ENCODE results near the gene ATAD3C. TPM values are rescaled to one million over a fixed set of nuclear protein-coding genes. Genes with fewer than 3 reads are reported as not detected.

ATAD3C gene
- polyA plus RNA-seq, 2 donors, result 1.8 to 2.1 TPM

DNA sequence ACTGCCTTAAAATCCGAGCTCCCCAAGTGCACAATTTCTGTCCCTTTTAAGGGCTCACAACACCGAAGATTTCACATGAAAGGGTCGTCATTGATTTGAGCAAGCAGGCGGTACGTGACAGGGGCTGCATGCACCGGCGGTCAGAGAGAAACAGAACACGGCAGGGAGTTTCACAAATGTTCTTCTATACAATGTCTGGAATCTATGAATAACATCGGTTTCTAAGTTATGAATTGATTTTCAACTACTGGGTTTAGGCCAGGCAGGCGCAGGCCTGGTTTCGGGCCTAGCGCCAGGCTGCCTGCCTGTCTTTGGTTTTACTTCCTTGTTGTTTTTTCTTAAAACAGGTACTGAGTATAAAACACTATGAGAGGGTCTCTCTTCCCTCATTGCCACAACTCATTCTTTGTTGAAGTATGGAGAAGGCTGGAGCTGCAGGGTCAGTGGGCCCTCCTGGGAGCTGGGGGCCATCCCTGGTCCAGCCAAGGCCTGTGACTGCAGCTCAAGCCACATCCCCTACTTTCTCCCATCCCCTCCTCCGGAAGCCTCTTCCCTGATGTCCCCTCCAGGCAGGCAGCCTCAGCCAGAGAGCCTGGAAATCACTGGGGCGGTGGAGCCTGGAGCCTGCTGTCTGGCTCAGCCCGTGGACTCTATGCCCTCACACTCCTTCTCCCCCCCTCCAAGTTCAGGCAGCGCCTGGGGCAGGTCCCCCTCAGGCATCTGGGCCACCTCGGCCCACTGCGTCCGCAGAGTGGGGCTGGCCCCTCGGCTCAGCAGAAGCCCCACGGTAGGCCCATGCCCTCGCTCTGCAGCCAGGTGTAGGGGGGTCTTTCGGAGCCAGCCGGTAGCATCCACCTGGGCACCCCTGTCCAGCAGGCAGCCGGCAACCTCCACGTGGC is 30.8 kb upstream of the ATAD3C start:
- Histone ChIP-seq H3K36me3 (ENCODE audit: control insufficient read depth in 2 of 2, insufficient read depth in 2 of 2, low read length in 1 of 2) (no peaks in the 10 kb centered on the region), H3K9me3 (ENCODE audit: control insufficient read depth in 2 of 2, insufficient read depth in 1 of 2, low read depth in 1 of 2, low read length in 1 of 2) (no peaks in the 10 kb centered on the region), H3K27ac (ENCODE audit: low read depth in 2 of 2, low read length in 1 of 2) (peak overlapping the region; percentile 81 to 87), H3K4me1 (ENCODE audit: control insufficient read depth in 2 of 2, insufficient read depth in 2 of 2, low read length in 1 of 2) (peaks cover 18 to 23% of the 10 kb centered on the region in 2 donors), H3K4me3 (ENCODE audit: low read depth in 1 of 2, low read length in 2 of 2) (no peak overlapping the region), H3K27me3 (ENCODE audit: control insufficient read depth in 1 of 2, insufficient read depth in 2 of 2, low read length in 2 of 2) (no peaks in the 10 kb centered on the region)
- WGBS, 2 donors, result 60 to 68% methylated on average over 25 to 26 of the region's 26 CpGs

DNA sequence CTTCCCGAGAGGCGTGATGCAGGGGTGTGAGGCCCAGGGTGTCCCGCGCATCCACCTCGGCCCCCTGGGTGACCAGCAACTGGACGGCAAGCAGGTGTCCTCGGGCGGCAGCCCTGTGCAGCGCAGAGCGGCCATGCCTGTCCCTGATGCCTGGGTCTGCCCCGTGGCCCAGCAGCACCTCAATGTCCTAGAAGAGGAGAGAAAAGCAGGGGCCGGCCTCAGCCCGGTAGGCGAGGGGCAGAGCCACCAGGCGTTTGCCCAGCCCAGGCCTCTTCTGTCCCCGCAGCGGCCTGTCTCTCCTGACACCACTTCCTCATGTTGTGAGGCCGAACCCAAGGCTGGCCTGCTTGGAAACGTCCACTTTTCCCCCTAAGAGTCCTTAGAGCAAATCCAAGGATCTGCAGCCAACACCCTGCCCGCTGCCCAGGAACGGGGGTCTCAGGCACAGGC is 30.1 kb upstream of the ATAD3C start:
- Histone ChIP-seq H3K9me3 (ENCODE audit: control insufficient read depth in 2 of 2, insufficient read depth in 1 of 2, low read depth in 1 of 2, low read length in 1 of 2) (no peaks in the 10 kb centered on the region), H3K4me3 (ENCODE audit: low read depth in 1 of 2, low read length in 2 of 2) (peak overlapping the region; percentile 45 to 62), H3K27me3 (ENCODE audit: control insufficient read depth in 1 of 2, insufficient read depth in 2 of 2, low read length in 2 of 2) (no peaks in the 10 kb centered on the region), H3K4me1 (ENCODE audit: control insufficient read depth in 2 of 2, insufficient read depth in 2 of 2, low read length in 1 of 2) (peaks cover 18 to 23% of the 10 kb centered on the region in 2 donors), H3K36me3 (ENCODE audit: control insufficient read depth in 2 of 2, insufficient read depth in 2 of 2, low read length in 1 of 2) (no peaks in the 10 kb centered on the region), H3K27ac (ENCODE audit: low read depth in 2 of 2, low read length in 1 of 2) (peak overlapping the region; percentile 70 to 81)
- WGBS, 2 donors, result 74 to 76% methylated on average over 21 of the region's 21 CpGs

DNA sequence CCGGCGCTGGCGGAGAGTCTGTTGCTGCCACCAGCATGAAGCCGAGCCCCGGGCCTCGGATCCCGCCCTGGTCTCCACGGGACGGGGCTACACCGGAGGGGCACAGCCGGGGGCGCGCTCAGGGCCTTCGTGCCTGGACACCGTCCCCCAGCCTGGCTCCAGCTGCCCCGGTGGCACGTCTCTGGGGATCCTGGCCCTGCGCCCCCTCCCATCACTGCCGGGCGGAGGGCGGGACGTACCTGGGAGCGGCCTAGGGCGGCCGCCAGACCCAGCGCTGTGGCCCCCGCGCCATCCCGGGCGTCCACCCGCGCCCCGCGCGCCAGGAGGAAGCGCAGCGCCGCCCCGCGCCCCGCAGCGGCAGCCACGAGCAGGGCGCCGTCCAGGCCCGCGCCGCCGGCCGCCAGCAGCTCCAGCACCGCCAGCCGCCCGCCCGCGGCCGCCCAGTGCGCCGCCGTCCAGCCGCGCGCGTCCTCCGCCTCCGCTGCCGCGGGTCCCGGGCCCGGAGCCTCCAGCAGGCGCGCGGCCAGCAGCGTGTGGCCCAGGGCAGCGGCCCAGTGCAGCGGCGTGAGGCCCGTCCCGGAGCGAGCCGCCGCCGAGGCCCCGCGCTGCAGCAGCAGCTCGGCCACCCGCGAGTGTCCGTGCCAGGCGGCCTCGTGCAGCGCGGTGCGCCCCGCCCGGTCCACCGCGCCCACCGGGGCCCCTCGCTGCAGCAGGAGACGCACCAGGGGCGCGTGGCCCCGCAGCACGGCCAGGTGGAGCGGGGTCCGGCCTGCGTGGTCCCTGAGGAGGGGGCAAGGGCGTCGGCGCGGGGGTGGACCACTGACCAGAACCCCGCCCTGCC is 29.5 kb upstream of the ATAD3C start:
- H3K27me3 ChIP-seq (ENCODE audit: control insufficient read depth in 1 of 2, insufficient read depth in 2 of 2, low read length in 2 of 2), result no peaks in the 10 kb centered on the region
- peak overlapping the region; percentile 45 to 62 for H3K4me3 ChIP-seq (ENCODE audit: low read depth in 1 of 2, low read length in 2 of 2)
- no peaks in the 10 kb centered on the region for H3K9me3 ChIP-seq (ENCODE audit: control insufficient read depth in 2 of 2, insufficient read depth in 1 of 2, low read depth in 1 of 2, low read length in 1 of 2)
- no peaks in the 10 kb centered on the region for H3K36me3 ChIP-seq (ENCODE audit: control insufficient read depth in 2 of 2, insufficient read depth in 2 of 2, low read length in 1 of 2)
- peak overlapping the region; percentile 70 to 81 for H3K27ac ChIP-seq (ENCODE audit: low read depth in 2 of 2, low read length in 1 of 2)
- 8 to 14% methylated on average over 42 to 112 of the region's 112 CpGs for WGBS, 2 donors
- H3K4me1 ChIP-seq (ENCODE audit: control insufficient read depth in 2 of 2, insufficient read depth in 2 of 2, low read length in 1 of 2), result peaks cover 18 to 23% of the 10 kb centered on the region in 2 donors

DNA sequence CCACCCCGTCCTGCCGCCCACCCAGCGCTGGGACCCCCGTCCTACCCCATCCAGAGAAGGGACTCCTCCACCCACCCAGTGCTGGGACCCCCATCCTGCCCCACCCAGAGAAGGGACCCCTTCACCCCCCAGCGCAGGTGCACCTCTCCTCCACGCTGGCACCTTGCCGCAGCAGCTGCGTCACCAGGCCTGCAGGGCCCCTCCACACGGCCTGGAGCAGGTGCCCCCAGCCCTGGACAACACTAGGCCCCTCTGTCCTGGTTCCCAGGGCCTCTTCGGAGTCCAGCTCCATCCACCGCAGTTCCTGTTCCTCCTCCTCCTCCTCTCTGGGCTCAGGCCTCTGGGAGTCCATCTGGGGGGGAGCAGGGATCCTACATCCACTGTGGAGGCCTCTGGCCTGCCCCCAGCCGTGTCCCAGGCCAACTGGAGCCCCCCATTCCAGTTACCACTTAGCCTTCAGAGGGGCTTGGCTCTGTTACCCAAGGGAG is 28.8 kb upstream of the ATAD3C start:
- 41 to 47% methylated on average over 10 to 12 of the region's 12 CpGs for WGBS, 2 donors
- no peaks in the 10 kb centered on the region for H3K27me3 ChIP-seq (ENCODE audit: control insufficient read depth in 1 of 2, insufficient read depth in 2 of 2, low read length in 2 of 2)
- H3K36me3 ChIP-seq (ENCODE audit: control insufficient read depth in 2 of 2, insufficient read depth in 2 of 2, low read length in 1 of 2), result no peaks in the 10 kb centered on the region
- H3K27ac ChIP-seq (ENCODE audit: low read depth in 2 of 2, low read length in 1 of 2), result peak overlapping the region in 1 of 2 donors; percentile 73
- peak overlapping the region; percentile 45 to 62 for H3K4me3 ChIP-seq (ENCODE audit: low read depth in 1 of 2, low read length in 2 of 2)
- H3K9me3 ChIP-seq (ENCODE audit: control insufficient read depth in 2 of 2, insufficient read depth in 1 of 2, low read depth in 1 of 2, low read length in 1 of 2), result no peaks in the 10 kb centered on the region
- peaks cover 18 to 24% of the 10 kb centered on the region in 2 donors for H3K4me1 ChIP-seq (ENCODE audit: control insufficient read depth in 2 of 2, insufficient read depth in 2 of 2, low read length in 1 of 2)

DNA sequence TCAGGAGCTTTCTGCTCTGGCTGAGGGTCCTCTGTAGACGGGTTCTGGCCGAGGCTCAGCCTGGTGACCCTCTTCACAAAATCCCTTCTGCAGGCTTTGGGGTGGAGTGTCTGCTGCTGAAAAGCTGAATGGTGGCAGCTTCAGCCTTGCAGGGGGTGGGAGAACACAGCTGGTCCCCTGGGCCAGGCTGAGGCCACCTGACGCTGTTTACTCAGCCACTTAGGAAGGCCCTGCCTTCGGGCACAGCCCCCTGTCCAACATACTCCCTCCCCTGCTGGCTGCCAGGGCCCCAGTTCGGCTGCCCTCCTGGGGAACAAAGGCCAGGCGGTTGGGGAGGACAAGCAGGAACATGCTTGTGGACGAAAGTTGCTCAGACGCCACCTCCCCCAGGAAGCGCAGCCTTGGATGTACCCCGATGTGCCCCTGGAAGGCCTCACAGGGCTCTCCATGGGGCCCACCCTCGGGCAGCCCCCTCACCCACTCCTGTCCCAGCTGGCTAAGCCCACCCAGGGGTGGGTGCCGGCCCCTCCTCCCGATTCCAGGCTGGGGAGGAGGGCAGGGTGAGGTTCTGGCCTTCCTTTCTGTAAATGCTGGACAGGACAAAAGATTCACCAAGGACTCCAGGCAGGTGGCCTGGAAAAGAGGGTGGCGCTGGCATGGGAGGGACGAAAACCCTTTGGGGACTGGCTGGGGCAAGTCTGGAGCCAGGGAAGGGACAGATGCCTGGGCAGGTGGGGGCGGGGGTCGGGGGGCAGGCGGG is 28.2 kb upstream of the ATAD3C start, which contains the start of gene ANKRD65:
Gene ANKRD65, minus strand, starts transcription at position 130 of the 760 bp plus-strand sequence. CDS start 271 bp downstream, outside the sequence.
- Histone ChIP-seq H3K9me3 (ENCODE audit: control insufficient read depth in 2 of 2, insufficient read depth in 1 of 2, low read depth in 1 of 2, low read length in 1 of 2) (no peaks in the 10 kb centered on the region), H3K4me1 (ENCODE audit: control insufficient read depth in 2 of 2, insufficient read depth in 2 of 2, low read length in 1 of 2) (peaks cover 18 to 26% of the 10 kb centered on the region in 2 donors), H3K4me3 (ENCODE audit: low read depth in 1 of 2, low read length in 2 of 2) (peak within 1 kb of the TSS; percentile 45 to 62), H3K27ac (ENCODE audit: low read depth in 2 of 2, low read length in 1 of 2) (peak within 1 kb of the TSS; percentile 73 to 81), H3K36me3 (ENCODE audit: control insufficient read depth in 2 of 2, insufficient read depth in 2 of 2, low read length in 1 of 2) (no peaks in the 10 kb centered on the region), H3K27me3 (ENCODE audit: control insufficient read depth in 1 of 2, insufficient read depth in 2 of 2, low read length in 2 of 2) (no peaks in the 10 kb centered on the region)
- 50 to 58% methylated on average over 15 to 18 of the region's 18 CpGs for WGBS, 2 donors

DNA sequence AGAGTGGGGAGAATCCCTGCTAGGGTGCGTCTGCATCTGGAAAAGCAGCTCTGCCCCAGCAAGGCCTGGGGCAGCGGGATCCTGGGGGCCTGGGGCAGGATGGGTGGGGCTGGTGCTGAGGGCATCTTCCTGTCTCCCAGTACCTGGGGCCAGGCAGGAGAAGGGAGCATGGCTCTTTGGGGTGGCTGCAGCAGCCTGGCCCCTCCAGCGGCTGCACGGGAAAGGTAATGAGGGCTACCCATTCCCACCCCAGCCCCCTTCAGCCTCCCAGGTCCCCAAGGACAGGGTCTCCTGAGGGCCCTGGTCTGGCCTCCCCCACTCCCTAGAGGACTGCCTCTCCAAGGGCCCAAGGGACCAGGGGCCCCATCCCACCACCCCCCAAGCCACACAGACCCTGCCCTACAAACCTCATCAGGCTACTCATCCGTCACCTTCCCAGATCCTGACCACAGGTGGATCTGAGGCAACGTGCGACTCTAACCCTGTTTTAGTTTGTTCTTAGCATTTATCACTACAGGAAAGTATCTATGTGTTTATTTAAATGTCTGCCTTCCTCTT is 27.5 kb upstream of the ATAD3C start:
- H3K27ac ChIP-seq (ENCODE audit: low read depth in 2 of 2, low read length in 1 of 2), result peak overlapping the region in 1 of 2 donors; percentile 73

DNA sequence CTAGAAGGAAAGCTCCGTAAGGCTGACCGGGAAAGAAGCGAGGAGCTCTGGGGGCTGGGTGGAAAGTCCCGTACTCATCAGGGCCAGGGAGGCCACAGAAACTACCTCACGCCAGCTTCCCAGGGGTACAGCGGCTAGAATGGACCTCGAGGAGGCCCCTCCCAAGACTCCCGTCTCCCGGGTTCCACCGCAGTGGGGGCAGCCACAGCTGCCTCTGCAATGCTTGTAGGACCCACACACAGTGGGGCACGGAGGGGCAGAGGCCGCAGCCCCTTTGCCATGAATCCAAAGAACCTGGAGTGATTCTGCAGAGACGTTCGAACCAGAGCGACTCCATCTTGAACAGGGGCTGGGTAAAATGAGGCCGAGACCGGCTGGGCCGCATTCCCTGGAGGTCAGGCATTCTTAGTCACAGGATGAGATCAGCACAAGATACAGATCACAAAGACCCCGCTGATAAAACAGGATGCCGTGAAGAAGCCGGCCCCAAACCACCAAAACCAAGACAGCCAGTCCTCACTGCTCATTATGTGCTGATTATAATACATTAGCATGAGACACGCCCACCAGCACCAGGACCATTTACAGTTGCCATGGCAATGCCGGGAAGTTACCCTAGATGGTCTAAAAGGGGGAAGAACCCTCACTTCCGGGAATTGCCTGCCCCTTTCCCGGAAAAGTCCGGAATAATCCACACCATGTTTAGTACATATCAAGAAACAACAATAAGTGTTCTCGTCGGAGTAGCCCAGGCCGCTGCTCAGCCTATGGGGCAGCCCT is 26.8 kb upstream of the ATAD3C start:
- H3K36me3 ChIP-seq (ENCODE audit: control insufficient read depth in 2 of 2, insufficient read depth in 2 of 2, low read length in 1 of 2), result no peaks in the 10 kb centered on the region
- WGBS, 2 donors, result 65 to 69% methylated on average over 29 of the region's 29 CpGs
- peak overlapping the region in 1 of 2 donors; percentile 29 for H3K27ac ChIP-seq (ENCODE audit: low read depth in 2 of 2, low read length in 1 of 2)
- no peaks in the 10 kb centered on the region for H3K27me3 ChIP-seq (ENCODE audit: control insufficient read depth in 1 of 2, insufficient read depth in 2 of 2, low read length in 2 of 2)
- peaks cover 20 to 26% of the 10 kb centered on the region in 2 donors for H3K4me1 ChIP-seq (ENCODE audit: control insufficient read depth in 2 of 2, insufficient read depth in 2 of 2, low read length in 1 of 2)
- no peaks in the 10 kb centered on the region for H3K9me3 ChIP-seq (ENCODE audit: control insufficient read depth in 2 of 2, insufficient read depth in 1 of 2, low read depth in 1 of 2, low read length in 1 of 2)
- no peak overlapping the region for H3K4me3 ChIP-seq (ENCODE audit: low read depth in 1 of 2, low read length in 2 of 2)

More for the DNA sequence above, 27.5 kb upstream of the ATAD3C start:
- Histone ChIP-seq H3K36me3 (ENCODE audit: control insufficient read depth in 2 of 2, insufficient read depth in 2 of 2, low read length in 1 of 2) (no peaks in the 10 kb centered on the region), H3K9me3 (ENCODE audit: control insufficient read depth in 2 of 2, insufficient read depth in 1 of 2, low read depth in 1 of 2, low read length in 1 of 2) (no peaks in the 10 kb centered on the region), H3K4me1 (ENCODE audit: control insufficient read depth in 2 of 2, insufficient read depth in 2 of 2, low read length in 1 of 2) (peaks cover 20 to 26% of the 10 kb centered on the region in 2 donors), H3K4me3 (ENCODE audit: low read depth in 1 of 2, low read length in 2 of 2) (no peak overlapping the region), H3K27me3 (ENCODE audit: control insufficient read depth in 1 of 2, insufficient read depth in 2 of 2, low read length in 2 of 2) (no peaks in the 10 kb centered on the region)
- 76 to 83% methylated on average over 6 to 7 of the region's 7 CpGs for WGBS, 2 donors

DNA sequence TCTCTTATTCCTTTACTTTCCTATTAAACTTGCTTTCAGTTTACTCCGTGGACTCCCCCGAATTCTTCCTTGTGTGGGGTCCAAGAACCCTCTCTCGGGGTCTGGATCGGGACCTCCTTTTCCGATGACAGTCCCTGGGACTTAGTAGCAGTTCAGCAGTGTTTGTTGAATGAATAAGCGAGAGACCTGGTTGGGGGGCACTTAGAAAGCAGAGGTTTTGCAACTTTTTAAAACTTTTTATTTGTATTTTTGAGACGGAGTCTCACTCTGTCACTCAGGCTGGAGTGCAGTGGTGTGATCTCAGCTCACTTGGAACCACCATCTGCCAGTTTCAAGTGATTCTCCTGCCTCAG is 26.3 kb upstream of the ATAD3C start:
- no peak overlapping the region for H3K27ac ChIP-seq (ENCODE audit: low read depth in 2 of 2, low read length in 1 of 2)
- peaks cover 20 to 26% of the 10 kb centered on the region in 2 donors for H3K4me1 ChIP-seq (ENCODE audit: control insufficient read depth in 2 of 2, insufficient read depth in 2 of 2, low read length in 1 of 2)
- 91 to 93% methylated on average over 7 of the region's 7 CpGs for WGBS, 2 donors

More for the DNA sequence above, 26.3 kb upstream of the ATAD3C start:
- H3K9me3 ChIP-seq (ENCODE audit: control insufficient read depth in 2 of 2, insufficient read depth in 1 of 2, low read depth in 1 of 2, low read length in 1 of 2), result no peaks in the 10 kb centered on the region
- H3K27me3 ChIP-seq (ENCODE audit: control insufficient read depth in 1 of 2, insufficient read depth in 2 of 2, low read length in 2 of 2), result no peaks in the 10 kb centered on the region
- no peaks in the 10 kb centered on the region for H3K36me3 ChIP-seq (ENCODE audit: control insufficient read depth in 2 of 2, insufficient read depth in 2 of 2, low read length in 1 of 2)
- H3K4me3 ChIP-seq (ENCODE audit: low read depth in 1 of 2, low read length in 2 of 2), result no peak overlapping the region

Data from esophagus (tissue), 2 donors.